HepG2 (cell line): Measurements from ENCODE around the gene NUDT2.

Experiments
- CTCF ChIP-seq: sonication (generic); formaldehyde crosslinking; IDR thresholded peaks from 2 replicates; pipeline ENCODE4 v1.5.0; 2020; ENCODE audit warnings: mild to moderate bottlenecking, missing genetic modification reagents, moderate library complexity
- HOXD1 ChIP-seq: sonication (generic); formaldehyde crosslinking; IDR thresholded peaks from 2 replicates; pipeline ENCODE4 v1.5.0; 2020; ENCODE audit warnings: missing genetic modification reagents
- TF ChIP-seq, protein P1 (sequence below): IDR thresholded peaks from 2 replicates; pipeline ENCODE4 v1.6.1; 2012; ENCODE audit warnings: low read length, improper control_type of control experiment

DNA sequence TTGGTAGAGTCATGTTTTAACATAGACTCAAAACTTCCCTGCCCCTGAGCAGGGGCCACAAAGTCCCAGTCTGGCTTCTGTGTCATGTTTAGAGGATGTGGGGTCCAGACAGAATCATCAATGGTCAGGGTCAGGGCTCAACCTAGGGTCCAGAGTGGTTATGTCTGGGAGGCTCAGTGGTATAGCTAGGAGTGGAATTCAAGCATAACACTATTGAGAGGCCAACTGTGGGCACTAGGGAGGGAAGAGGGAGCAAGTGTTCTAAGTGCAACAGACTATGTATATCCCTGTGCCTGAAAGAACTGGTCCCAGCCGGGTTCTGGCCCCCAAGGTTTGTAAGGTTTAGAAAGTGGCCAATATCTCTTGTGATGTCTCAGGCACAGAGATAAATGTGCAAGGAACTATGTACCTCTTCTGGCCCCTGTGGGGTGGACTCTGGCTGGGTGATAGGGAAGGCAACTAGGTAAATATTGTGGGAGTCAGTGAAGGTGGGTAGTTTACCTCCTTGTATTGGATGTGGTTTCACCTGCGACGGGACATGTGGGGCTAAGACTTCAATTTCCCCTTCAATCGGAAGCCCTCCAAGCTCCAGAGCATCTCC is 33.3 kb downstream of the NUDT2 start:
- TF ChIP-seq CTCF: no peak
- no peak for TF ChIP-seq HOXD1 (CRISPR knock-in tag)
- TF ChIP-seq, protein P1, sequence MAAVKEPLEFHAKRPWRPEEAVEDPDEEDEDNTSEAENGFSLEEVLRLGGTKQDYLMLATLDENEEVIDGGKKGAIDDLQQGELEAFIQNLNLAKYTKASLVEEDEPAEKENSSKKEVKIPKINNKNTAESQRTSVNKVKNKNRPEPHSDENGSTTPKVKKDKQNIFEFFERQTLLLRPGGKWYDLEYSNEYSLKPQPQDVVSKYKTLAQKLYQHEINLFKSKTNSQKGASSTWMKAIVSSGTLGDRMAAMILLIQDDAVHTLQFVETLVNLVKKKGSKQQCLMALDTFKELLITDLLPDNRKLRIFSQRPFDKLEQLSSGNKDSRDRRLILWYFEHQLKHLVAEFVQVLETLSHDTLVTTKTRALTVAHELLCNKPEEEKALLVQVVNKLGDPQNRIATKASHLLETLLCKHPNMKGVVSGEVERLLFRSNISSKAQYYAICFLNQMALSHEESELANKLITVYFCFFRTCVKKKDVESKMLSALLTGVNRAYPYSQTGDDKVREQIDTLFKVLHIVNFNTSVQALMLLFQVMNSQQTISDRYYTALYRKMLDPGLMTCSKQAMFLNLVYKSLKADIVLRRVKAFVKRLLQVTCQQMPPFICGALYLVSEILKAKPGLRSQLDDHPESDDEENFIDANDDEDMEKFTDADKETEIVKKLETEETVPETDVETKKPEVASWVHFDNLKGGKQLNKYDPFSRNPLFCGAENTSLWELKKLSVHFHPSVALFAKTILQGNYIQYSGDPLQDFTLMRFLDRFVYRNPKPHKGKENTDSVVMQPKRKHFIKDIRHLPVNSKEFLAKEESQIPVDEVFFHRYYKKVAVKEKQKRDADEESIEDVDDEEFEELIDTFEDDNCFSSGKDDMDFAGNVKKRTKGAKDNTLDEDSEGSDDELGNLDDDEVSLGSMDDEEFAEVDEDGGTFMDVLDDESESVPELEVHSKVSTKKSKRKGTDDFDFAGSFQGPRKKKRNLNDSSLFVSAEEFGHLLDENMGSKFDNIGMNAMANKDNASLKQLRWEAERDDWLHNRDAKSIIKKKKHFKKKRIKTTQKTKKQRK: no peak
